Measurements from ENCODE around the gene NR6A1. TPM values are rescaled to one million over a fixed set of nuclear protein-coding genes. Genes with fewer than 3 reads are reported as not detected.

The NR6A1 gene
- total RNA-seq, 2 donors from 2014 or later, result 0.98 to 1.2 TPM

- Mint-ChIP-seq H3K27ac (no peak overlapping the region), H3K4me3 (no peak overlapping the region), H3K9me3 (no peaks in the 10 kb centered on the region), H3K27me3 (peaks cover 10% of the 10 kb centered on the region), H3K36me3 (ENCODE audit: low read depth) (no peaks in the 10 kb centered on the region), H3K4me1 (no peaks in the 10 kb centered on the region)
- no peak for ATAC-seq (replicated peaks)
Observed at GRCh38 chr9:124478354-124478753, 292.8 kb downstream of the NR6A1 start.

GRCh38 chr9:124477648-124478285, 293.3 kb downstream of the NR6A1 start:
- H3K9me3 Mint-ChIP-seq, result no peaks in the 10 kb centered on the region
- no peaks in the 10 kb centered on the region for H3K4me1 Mint-ChIP-seq
- no peaks in the 10 kb centered on the region for H3K36me3 Mint-ChIP-seq (ENCODE audit: low read depth)
- peaks cover 10% of the 10 kb centered on the region for H3K27me3 Mint-ChIP-seq
- ATAC-seq (replicated peaks), result no peak
- no peak overlapping the region for H3K4me3 Mint-ChIP-seq
- H3K27ac Mint-ChIP-seq, result no peak overlapping the region

- ATAC-seq (replicated peaks), result no peak
- Mint-ChIP-seq H3K27me3 (peaks cover 11% of the 10 kb centered on the region), H3K4me1 (no peaks in the 10 kb centered on the region), H3K27ac (no peak overlapping the region), H3K36me3 (ENCODE audit: low read depth) (no peaks in the 10 kb centered on the region), H3K4me3 (no peak overlapping the region), H3K9me3 (no peaks in the 10 kb centered on the region)
Observed at GRCh38 chr9:124477211-124477647, 293.9 kb downstream of the NR6A1 start.

GRCh38 chr9:124475868-124476690, 295.0 kb downstream of the NR6A1 start:
- Mint-ChIP-seq H3K9me3 (no peaks in the 10 kb centered on the region), H3K4me1 (no peaks in the 10 kb centered on the region), H3K4me3 (no peak overlapping the region), H3K27me3 (peaks cover 15% of the 10 kb centered on the region), H3K27ac (no peak overlapping the region), H3K36me3 (ENCODE audit: low read depth) (no peaks in the 10 kb centered on the region)
- ATAC-seq (replicated peaks), result no peak

GRCh38 chr9:124475158-124475867, 295.8 kb downstream of the NR6A1 start:
- no peaks in the 10 kb centered on the region for H3K36me3 Mint-ChIP-seq (ENCODE audit: low read depth)
- peaks cover 15% of the 10 kb centered on the region for H3K27me3 Mint-ChIP-seq
- H3K4me3 Mint-ChIP-seq, result no peak overlapping the region
- H3K4me1 Mint-ChIP-seq, result no peaks in the 10 kb centered on the region
- no peaks in the 10 kb centered on the region for H3K9me3 Mint-ChIP-seq
- no peak overlapping the region for H3K27ac Mint-ChIP-seq
- ATAC-seq (replicated peaks), result no peak

- Mint-ChIP-seq H3K9me3 (no peaks in the 10 kb centered on the region), H3K4me1 (no peaks in the 10 kb centered on the region), H3K27me3 (peaks cover 9% of the 10 kb centered on the region), H3K27ac (no peak overlapping the region), H3K36me3 (ENCODE audit: low read depth) (no peaks in the 10 kb centered on the region), H3K4me3 (no peak overlapping the region)
- ATAC-seq (replicated peaks), result no peak
Observed at GRCh38 chr9:124474151-124474550, 297.0 kb downstream of the NR6A1 start.

GRCh38 chr9:124473310-124473709, 297.8 kb downstream of the NR6A1 start:
- Mint-ChIP-seq H3K9me3 (no peaks in the 10 kb centered on the region), H3K4me1 (no peaks in the 10 kb centered on the region), H3K27me3 (peaks cover 11% of the 10 kb centered on the region), H3K4me3 (no peak overlapping the region), H3K27ac (no peak overlapping the region), H3K36me3 (ENCODE audit: low read depth) (no peaks in the 10 kb centered on the region)
- no peak for ATAC-seq (replicated peaks)

- ATAC-seq (replicated peaks), result no peak
- Mint-ChIP-seq H3K27me3 (peaks cover 9% of the 10 kb centered on the region), H3K4me1 (no peaks in the 10 kb centered on the region), H3K4me3 (no peak overlapping the region), H3K36me3 (ENCODE audit: low read depth) (no peaks in the 10 kb centered on the region), H3K9me3 (no peaks in the 10 kb centered on the region), H3K27ac (no peak overlapping the region)
Observed at GRCh38 chr9:124472770-124473169, 298.3 kb downstream of the NR6A1 start.

- Mint-ChIP-seq H3K27me3 (peaks cover 9% of the 10 kb centered on the region), H3K4me1 (no peaks in the 10 kb centered on the region), H3K27ac (no peak overlapping the region), H3K4me3 (no peak overlapping the region), H3K36me3 (ENCODE audit: low read depth) (no peaks in the 10 kb centered on the region), H3K9me3 (no peaks in the 10 kb centered on the region)
- no peak for ATAC-seq (replicated peaks)
Observed at GRCh38 chr9:124471761-124472160, 299.4 kb downstream of the NR6A1 start.

- H3K27ac Mint-ChIP-seq, result no peak overlapping the region
- no peak for ATAC-seq (replicated peaks)
- peaks cover 9% of the 10 kb centered on the region for H3K27me3 Mint-ChIP-seq
- no peaks in the 10 kb centered on the region for H3K36me3 Mint-ChIP-seq (ENCODE audit: low read depth)
- H3K9me3 Mint-ChIP-seq, result no peaks in the 10 kb centered on the region
- no peak overlapping the region for H3K4me3 Mint-ChIP-seq
- H3K4me1 Mint-ChIP-seq, result no peaks in the 10 kb centered on the region
Observed at GRCh38 chr9:124470726-124471125, 300.4 kb downstream of the NR6A1 start.

- Mint-ChIP-seq H3K4me1 (no peaks in the 10 kb centered on the region), H3K4me3 (no peak overlapping the region), H3K9me3 (no peaks in the 10 kb centered on the region), H3K27me3 (peaks cover 9% of the 10 kb centered on the region), H3K27ac (no peak overlapping the region), H3K36me3 (ENCODE audit: low read depth) (no peaks in the 10 kb centered on the region)
- ATAC-seq (replicated peaks), result no peak
Observed at GRCh38 chr9:124470306-124470705, 300.8 kb downstream of the NR6A1 start.

- Mint-ChIP-seq H3K4me1 (no peaks in the 10 kb centered on the region), H3K27ac (no peak overlapping the region), H3K36me3 (ENCODE audit: low read depth) (no peaks in the 10 kb centered on the region), H3K4me3 (no peak overlapping the region), H3K27me3 (peaks cover 13% of the 10 kb centered on the region), H3K9me3 (no peaks in the 10 kb centered on the region)
- no peak for ATAC-seq (replicated peaks)
Observed at GRCh38 chr9:124469011-124469832, 301.9 kb downstream of the NR6A1 start.

- Mint-ChIP-seq H3K36me3 (ENCODE audit: low read depth) (no peaks in the 10 kb centered on the region), H3K4me3 (no peak overlapping the region), H3K27ac (no peak overlapping the region), H3K27me3 (peaks cover 13% of the 10 kb centered on the region), H3K4me1 (no peaks in the 10 kb centered on the region), H3K9me3 (no peaks in the 10 kb centered on the region)
- no peak for ATAC-seq (replicated peaks)
Observed at GRCh38 chr9:124468061-124468740, 302.9 kb downstream of the NR6A1 start.
